Suprapubic skin (tissue), 4 donors: ENCODE data around the gene GAPT. TPM values are rescaled to one million over a fixed set of nuclear protein-coding genes. Genes with fewer than 3 reads are reported as not detected.

ENCODE experiments used
- DNase-seq, 2 donors: peaks; one replicate each; pipeline ENCODE4 v3.0.0-alpha.2; 2019; ENCODE audit warnings: low spot score in 2 of 2
- H3K27ac ChIP-seq: fragments of 200-600 bp; sonication (generic); one replicate; pipeline ENCODE4 v1.5.1; 2019
- H3K27me3 ChIP-seq: fragments of 200-600 bp; sonication (generic); one replicate; pipeline ENCODE4 v1.5.1; 2019
- H3K36me3 ChIP-seq: fragments of 200-600 bp; sonication (generic); one replicate; pipeline ENCODE4 v1.5.1; 2019
- H3K4me1 ChIP-seq: fragments of 200-600 bp; sonication (generic); one replicate; pipeline ENCODE4 v1.5.1; 2019
- H3K4me3 ChIP-seq: fragments of 200-600 bp; sonication (generic); one replicate; pipeline ENCODE4 v1.5.1; 2019; ENCODE audit warnings: mild to moderate bottlenecking
- H3K9me3 ChIP-seq: fragments of 200-600 bp; sonication (generic); one replicate; pipeline ENCODE4 v1.5.1; 2019
- EP300 ChIP-seq: sonication (generic); formaldehyde crosslinking; IDR thresholded peaks from one replicate; pipeline ENCODE4 v1.6.1; 2017; ENCODE audit warnings: antibody characterized with exemption
- POLR2A ChIP-seq, 2 donors: fragments of 450-650 bp; IDR thresholded peaks; one replicate each; pipeline ENCODE4 v1.6.1; 2017; ENCODE audit warnings: antibody characterized with exemption in 2 of 2, mild to moderate bottlenecking in 2 of 2, moderate library complexity in 2 of 2
- POLR2AphosphoS5 ChIP-seq, 3 donors: sonication (generic); formaldehyde crosslinking; IDR thresholded peaks; one replicate each; pipeline ENCODE4 v1.6.1; 2017; ENCODE audit warnings: antibody characterized with exemption in 3 of 3
- WGBS: methylation state at CpG from one replicate; pipeline ENCODE4 v1.1.5; 2018; 5-methylcytosine and 5-hydroxymethylcytosine counted together
- total RNA-seq, 4 donors: library from RNA; depleted of rRNA; stranded (reverse); fragments of >200 nt; gene quantifications; one replicate each; pipeline ENCODE4 v1.1.0, GENCODE V29; 2016
- TF ChIP-seq, protein P1 (sequence below), 2 donors: fragments of 200-600 bp in 1 of 2; fragments of 450-650 bp in 1 of 2; sonication (generic) in 1 of 2; IDR thresholded peaks; one replicate each; pipeline ENCODE4 v1.5.1; 2016 to 2019; ENCODE audit warnings: antibody characterized with exemption in 2 of 2, mild to moderate bottlenecking in 1 of 2, moderate library complexity in 1 of 2

GAPT gene
- total RNA-seq, 4 donors from 2014 or later = 0.42 to 1.4 TPM; not detected in 2

DNA sequence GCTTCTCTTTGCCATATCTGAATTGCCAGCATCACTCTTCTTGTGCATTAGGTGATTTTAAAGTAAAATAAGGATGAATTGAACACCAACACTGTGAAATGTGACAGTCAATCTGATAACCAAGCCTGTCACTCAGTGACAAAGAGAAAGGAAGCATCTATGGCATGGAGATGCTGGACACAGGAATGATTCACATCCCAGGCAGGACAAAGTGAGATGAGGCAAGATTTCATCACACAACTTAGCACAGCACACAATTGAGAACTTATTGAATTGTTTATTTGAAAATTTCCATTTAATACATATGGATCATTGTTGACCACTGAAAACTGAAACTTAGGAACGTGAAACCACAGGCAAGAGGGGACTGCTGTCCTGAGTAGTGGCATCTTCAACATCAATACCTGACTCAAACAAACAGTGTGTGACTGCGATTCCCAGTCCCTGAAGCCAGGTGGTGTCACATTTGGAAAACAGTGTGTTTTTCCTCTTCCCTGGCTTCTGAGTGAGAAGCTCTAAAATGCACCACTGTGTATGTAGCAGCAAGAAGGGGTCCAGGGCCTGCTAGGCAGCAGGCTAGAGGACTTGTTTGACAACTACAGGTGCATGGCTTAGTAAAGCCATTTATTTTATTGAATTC, 10.7 kb downstream of the GAPT start:
- no peaks in the 10 kb centered on the region for H3K36me3 ChIP-seq
- H3K4me1 ChIP-seq = no peaks in the 10 kb centered on the region
- TF ChIP-seq POLR2AphosphoS5 (IDR thresholded peaks at IDR 0.05) (no peak), POLR2A (IDR thresholded peaks at IDR 0.05) (no peak), EP300 (no peak)
- TF ChIP-seq, protein P1, sequence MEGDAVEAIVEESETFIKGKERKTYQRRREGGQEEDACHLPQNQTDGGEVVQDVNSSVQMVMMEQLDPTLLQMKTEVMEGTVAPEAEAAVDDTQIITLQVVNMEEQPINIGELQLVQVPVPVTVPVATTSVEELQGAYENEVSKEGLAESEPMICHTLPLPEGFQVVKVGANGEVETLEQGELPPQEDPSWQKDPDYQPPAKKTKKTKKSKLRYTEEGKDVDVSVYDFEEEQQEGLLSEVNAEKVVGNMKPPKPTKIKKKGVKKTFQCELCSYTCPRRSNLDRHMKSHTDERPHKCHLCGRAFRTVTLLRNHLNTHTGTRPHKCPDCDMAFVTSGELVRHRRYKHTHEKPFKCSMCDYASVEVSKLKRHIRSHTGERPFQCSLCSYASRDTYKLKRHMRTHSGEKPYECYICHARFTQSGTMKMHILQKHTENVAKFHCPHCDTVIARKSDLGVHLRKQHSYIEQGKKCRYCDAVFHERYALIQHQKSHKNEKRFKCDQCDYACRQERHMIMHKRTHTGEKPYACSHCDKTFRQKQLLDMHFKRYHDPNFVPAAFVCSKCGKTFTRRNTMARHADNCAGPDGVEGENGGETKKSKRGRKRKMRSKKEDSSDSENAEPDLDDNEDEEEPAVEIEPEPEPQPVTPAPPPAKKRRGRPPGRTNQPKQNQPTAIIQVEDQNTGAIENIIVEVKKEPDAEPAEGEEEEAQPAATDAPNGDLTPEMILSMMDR (IDR thresholded peaks at IDR 0.05) = no peak
- DNase-seq = no peak
- H3K9me3 ChIP-seq = no peaks in the 10 kb centered on the region
- no peaks in the 10 kb centered on the region for H3K27me3 ChIP-seq
- 91% methylated on average over 2 of the region's 2 CpGs for WGBS
- H3K27ac ChIP-seq = no peak overlapping the region
- no peak overlapping the region for H3K4me3 ChIP-seq

GRCh38 chr5:58503390-58504046, 12.3 kb downstream of the GAPT start:
- WGBS = 44% methylated on average over 3 of the region's 3 CpGs
- no peaks in the 10 kb centered on the region for H3K36me3 ChIP-seq
- DNase-seq = no peak
- no peak overlapping the region for H3K4me3 ChIP-seq
- no peaks in the 10 kb centered on the region for H3K9me3 ChIP-seq
- TF ChIP-seq POLR2AphosphoS5 (IDR thresholded peaks at IDR 0.05) (no peak), EP300 (no peak), POLR2A (IDR thresholded peaks at IDR 0.05) (no peak)
- TF ChIP-seq, protein P1 (IDR thresholded peaks at IDR 0.05) = no peak
- no peaks in the 10 kb centered on the region for H3K27me3 ChIP-seq
- H3K27ac ChIP-seq = no peak overlapping the region
- no peaks in the 10 kb centered on the region for H3K4me1 ChIP-seq

DNA sequence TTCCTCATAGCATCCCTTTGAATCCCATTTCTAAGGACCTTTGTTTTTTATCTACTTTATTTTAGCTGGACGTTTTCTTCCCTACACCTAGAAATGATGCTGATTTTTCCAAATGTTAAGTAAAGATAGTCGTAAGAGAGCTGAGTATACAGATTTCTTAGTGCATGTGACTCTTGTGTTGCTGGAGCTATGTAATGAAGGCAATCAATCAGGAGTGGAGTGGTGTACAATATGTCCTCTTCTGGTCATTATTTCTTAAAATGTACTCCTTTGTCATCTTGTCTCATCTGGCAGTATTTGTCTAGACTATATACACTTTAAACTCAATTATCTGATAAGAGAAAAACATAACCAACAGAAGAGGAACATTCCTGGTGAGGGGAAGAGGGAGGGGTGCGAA, 13.5 kb downstream of the GAPT start:
- no peaks in the 10 kb centered on the region for H3K4me1 ChIP-seq
- no peaks in the 10 kb centered on the region for H3K36me3 ChIP-seq
- H3K27ac ChIP-seq = no peak overlapping the region
- no peak overlapping the region for H3K4me3 ChIP-seq
- WGBS = 84% methylated on average over 3 of the region's 3 CpGs
- H3K27me3 ChIP-seq = no peaks in the 10 kb centered on the region
- DNase-seq = no peak
- no peak for TF ChIP-seq EP300
- TF ChIP-seq, protein P1 (IDR thresholded peaks at IDR 0.05) = no peak
- no peak for TF ChIP-seq POLR2A (IDR thresholded peaks at IDR 0.05)
- no peak for TF ChIP-seq POLR2AphosphoS5 (IDR thresholded peaks at IDR 0.05)
- no peaks in the 10 kb centered on the region for H3K9me3 ChIP-seq

GRCh38 chr5:58505502-58505901, 14.3 kb downstream of the GAPT start:
- Histone ChIP-seq H3K27me3 (no peaks in the 10 kb centered on the region), H3K36me3 (no peaks in the 10 kb centered on the region), H3K27ac (no peak overlapping the region), H3K9me3 (no peaks in the 10 kb centered on the region), H3K4me3 (no peak overlapping the region), H3K4me1 (no peaks in the 10 kb centered on the region)
- TF ChIP-seq POLR2AphosphoS5 (IDR thresholded peaks at IDR 0.05) = no peak
- TF ChIP-seq, protein P1 (IDR thresholded peaks at IDR 0.05) = no peak
- TF ChIP-seq POLR2A (IDR thresholded peaks at IDR 0.05) = no peak
- no peak for TF ChIP-seq EP300
- DNase-seq = no peak
- WGBS = 76% methylated on average over 3 of the region's 3 CpGs

- H3K4me3 ChIP-seq = no peak overlapping the region
- DNase-seq = no peak
- TF ChIP-seq, protein P1 (IDR thresholded peaks at IDR 0.05) = no peak
- no peak for TF ChIP-seq EP300
- no peak for TF ChIP-seq POLR2AphosphoS5 (IDR thresholded peaks at IDR 0.05)
- TF ChIP-seq POLR2A (IDR thresholded peaks at IDR 0.05) = no peak
- H3K27ac ChIP-seq = no peak overlapping the region
- WGBS = 55% methylated on average over 2 of the region's 2 CpGs
- H3K9me3 ChIP-seq = no peaks in the 10 kb centered on the region
- no peaks in the 10 kb centered on the region for H3K36me3 ChIP-seq
- H3K27me3 ChIP-seq = no peaks in the 10 kb centered on the region
- no peaks in the 10 kb centered on the region for H3K4me1 ChIP-seq
These were observed 14.9 kb downstream of the GAPT start for GRCh38 chr5:58505971-58506640.
